Gastroesophageal sphincter (tissue), 3 donors: Measurements from ENCODE around the gene SLC35F4.

Experiments used
- POLR2A ChIP-seq, 2 donors: fragments of 450-650 bp; IDR thresholded peaks; one replicate each; pipeline ENCODE4 v1.6.1; 2017; ENCODE audit warnings: antibody characterized with exemption in 2 of 2, mild to moderate bottlenecking in 2 of 2, moderate library complexity in 1 of 2
- POLR2AphosphoS5 ChIP-seq: sonication (generic); formaldehyde crosslinking; IDR thresholded peaks from one replicate; pipeline ENCODE4 v1.6.1; 2017; ENCODE audit warnings: antibody characterized with exemption
- TF ChIP-seq, protein P1 (sequence below), 4 experiments: fragments of 200-600 bp in 2 of 4; fragments of 450-650 bp in 2 of 4; sonication (generic) in 1 of 4; IDR thresholded peaks; one replicate each; pipeline ENCODE4 v1.5.1; 2017 to 2019; ENCODE audit warnings: antibody characterized with exemption in 4 of 4, mild to moderate bottlenecking in 2 of 4, moderate library complexity in 2 of 4

DNA sequence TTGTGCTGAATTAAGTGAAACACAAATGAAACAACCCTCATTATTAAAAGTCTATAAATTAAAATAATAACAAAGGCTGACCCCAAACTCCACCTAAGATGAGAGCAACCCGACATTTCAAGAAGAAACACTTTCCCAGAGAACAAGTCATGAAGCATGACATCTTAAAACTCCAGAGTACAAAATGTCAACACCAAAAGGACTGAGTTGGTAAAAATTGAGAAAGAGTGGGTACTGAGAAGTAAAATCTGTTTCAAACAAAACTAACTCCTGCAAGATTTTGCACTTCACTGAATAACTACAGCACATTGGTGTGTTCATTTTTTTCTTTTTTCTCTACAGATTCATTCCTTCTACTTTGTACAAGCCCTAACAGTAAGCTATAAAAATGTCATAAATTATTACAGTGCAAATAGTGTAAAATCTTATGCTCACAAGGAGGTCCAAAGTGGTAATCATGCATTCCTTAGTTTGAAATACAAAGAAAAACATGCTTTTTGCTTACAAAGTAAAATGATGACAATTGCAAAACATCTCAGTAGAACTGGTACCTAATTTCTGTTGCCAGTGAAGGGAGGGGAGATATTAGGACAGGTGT is 31.8 kb downstream of the SLC35F4 start:
- TF ChIP-seq, protein P1, sequence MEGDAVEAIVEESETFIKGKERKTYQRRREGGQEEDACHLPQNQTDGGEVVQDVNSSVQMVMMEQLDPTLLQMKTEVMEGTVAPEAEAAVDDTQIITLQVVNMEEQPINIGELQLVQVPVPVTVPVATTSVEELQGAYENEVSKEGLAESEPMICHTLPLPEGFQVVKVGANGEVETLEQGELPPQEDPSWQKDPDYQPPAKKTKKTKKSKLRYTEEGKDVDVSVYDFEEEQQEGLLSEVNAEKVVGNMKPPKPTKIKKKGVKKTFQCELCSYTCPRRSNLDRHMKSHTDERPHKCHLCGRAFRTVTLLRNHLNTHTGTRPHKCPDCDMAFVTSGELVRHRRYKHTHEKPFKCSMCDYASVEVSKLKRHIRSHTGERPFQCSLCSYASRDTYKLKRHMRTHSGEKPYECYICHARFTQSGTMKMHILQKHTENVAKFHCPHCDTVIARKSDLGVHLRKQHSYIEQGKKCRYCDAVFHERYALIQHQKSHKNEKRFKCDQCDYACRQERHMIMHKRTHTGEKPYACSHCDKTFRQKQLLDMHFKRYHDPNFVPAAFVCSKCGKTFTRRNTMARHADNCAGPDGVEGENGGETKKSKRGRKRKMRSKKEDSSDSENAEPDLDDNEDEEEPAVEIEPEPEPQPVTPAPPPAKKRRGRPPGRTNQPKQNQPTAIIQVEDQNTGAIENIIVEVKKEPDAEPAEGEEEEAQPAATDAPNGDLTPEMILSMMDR (IDR thresholded peaks at IDR 0.05), result no peak
- TF ChIP-seq POLR2A (IDR thresholded peaks at IDR 0.05) (no peak), POLR2AphosphoS5 (no peak)
